Panc1 (cell line): ENCODE measurements around the gene GDI1.

ENCODE experiments used
- CTCF ChIP-seq: fragments of 450-650 bp; IDR thresholded peaks from 2 replicates; pipeline ENCODE4 v1.5.1; 2017; ENCODE audit warnings: mild to moderate bottlenecking
- POLR2AphosphoS5 ChIP-seq: IDR thresholded peaks from 2 replicates; pipeline ENCODE4 v1.6.1; 2012; ENCODE audit warnings: mild to moderate bottlenecking, low read depth, low read length, moderate library complexity
- REST ChIP-seq, 2 experiments: IDR thresholded peaks; 2 replicates each; pipeline ENCODE4 v1.6.1; 2011 to 2012; ENCODE audit warnings: low read depth in 2 of 2, control low read depth in 1 of 2, low read length in 1 of 2, mild to moderate bottlenecking in 1 of 2, moderate library complexity in 1 of 2; ENCODE audit not compliant: insufficient read depth in 1 of 2

GRCh38 chrX:154403858-154404257 lies 33.1 kb upstream of the GDI1 start:
- TF ChIP-seq CTCF (no peak), POLR2AphosphoS5 (no peak), REST (IDR thresholded peaks at IDR 0.05; ENCODE audit: insufficient read depth in 1 of 2, low read depth in 2 of 2, low read length in 1 of 2) (no peak)
